ENCODE measurements around the gene GAB3. TPM values are rescaled to one million over a fixed set of nuclear protein-coding genes. Genes with fewer than 3 reads are reported as not detected.

GAB3 gene
- total and polyA plus RNA-seq, 4 experiments from 2014 or later = 3.2 to 15.6 (median 10.2) TPM

DNA sequence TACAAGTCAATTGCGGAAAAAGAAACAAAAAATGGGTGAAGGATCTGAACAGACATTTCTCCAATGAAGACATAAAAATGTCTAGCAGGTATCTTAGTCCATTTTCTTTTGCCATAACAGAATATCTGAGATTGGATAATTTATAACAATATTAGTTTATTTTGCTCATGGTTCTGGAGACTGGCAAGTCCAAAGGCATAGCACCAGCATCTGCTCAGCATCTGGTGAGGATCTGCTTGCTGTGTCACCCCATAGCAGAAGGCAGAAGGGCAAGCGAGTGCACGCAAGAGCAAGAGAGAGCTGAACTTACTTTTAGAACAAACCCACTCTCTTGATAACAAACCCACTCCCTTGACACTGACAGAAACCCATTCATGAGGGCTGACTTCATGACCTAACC, 29.7 kb downstream of the GAB3 start:
- Histone ChIP-seq H3K27ac (ENCODE audit: low read depth, low read length) (no peak overlapping the region), H3K9me3 (ENCODE audit: control insufficient read depth in 1 of 2, low read length in 2 of 2) (no peaks in the 10 kb centered on the region), H3K27me3 (ENCODE audit: insufficient read depth, low read length) (no peaks in the 10 kb centered on the region), H3K36me3 (ENCODE audit: insufficient read depth, low read length) (no peaks in the 10 kb centered on the region), H3K4me3 (ENCODE audit: low read length in 2 of 2) (no peak overlapping the region), H3K4me1 (ENCODE audit: insufficient read depth, low read length) (peaks cover 79% of the 10 kb centered on the region)
- Mint-ChIP-seq H3K27me3 (no peaks in the 10 kb centered on the region), H3K4me3 (no peak overlapping the region), H3K9me3 (no peaks in the 10 kb centered on the region), H3K36me3 (no peaks in the 10 kb centered on the region), H3K4me1 (peaks cover 55 to 79% (median 68%) of the 10 kb centered on the region in 4 donors), H3K27ac (peak overlapping the region in 2 of 7 donors; percentile 42 to 45)
- CTCF ChIA-PET (ENCODE audit: partially characterized antibody) = interaction anchor here (5.3 kb wide), 1 partner anchor 28 kb away, joined by 78 read pairs; the partner anchor contains the start of gene GAB3
- DNase-seq = no peak
- POLR2A ChIA-PET (ENCODE audit: partially characterized antibody) = no interaction called here
- intact Hi-C loops (cut with micrococcal nuclease) = no loop called here

DNA sequence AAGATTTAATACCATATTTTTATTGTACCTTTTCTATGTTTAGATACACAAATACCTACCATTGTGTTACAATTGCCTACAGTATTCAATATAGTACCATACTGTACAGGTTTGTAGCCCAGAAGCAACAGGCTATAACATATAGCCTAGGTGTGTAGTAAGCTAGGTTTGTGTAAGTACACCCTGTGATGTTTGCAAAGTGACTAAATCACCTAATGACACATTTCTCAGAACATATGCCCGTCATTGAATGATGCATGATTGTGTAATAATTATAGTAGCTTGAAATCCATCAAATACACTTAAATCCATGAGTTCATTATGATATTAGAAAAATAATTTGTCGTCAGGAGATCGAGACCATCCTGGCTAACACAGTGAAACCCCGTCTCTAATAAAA, 30.8 kb downstream of the GAB3 start:
- Histone ChIP-seq H3K27me3 (ENCODE audit: insufficient read depth, low read length) (no peaks in the 10 kb centered on the region), H3K9me3 (ENCODE audit: control insufficient read depth in 1 of 2, low read length in 2 of 2) (no peaks in the 10 kb centered on the region), H3K27ac (ENCODE audit: low read depth, low read length) (no peak overlapping the region), H3K4me1 (ENCODE audit: insufficient read depth, low read length) (peaks cover 75% of the 10 kb centered on the region), H3K36me3 (ENCODE audit: insufficient read depth, low read length) (no peaks in the 10 kb centered on the region), H3K4me3 (ENCODE audit: low read length in 2 of 2) (no peak overlapping the region)
- H3K36me3 Mint-ChIP-seq = peaks cover 0 to 2% of the 10 kb centered on the region in 2 donors
- POLR2A ChIA-PET (ENCODE audit: partially characterized antibody) = interaction anchor here (0.7 to 4.8 kb wide), 4 partner anchors 12 to 29 kb away, joined by 3 to 51 read pairs (median 28); partner anchors contain the start of gene GAB3
- H3K27ac Mint-ChIP-seq = peak overlapping the region in 2 of 7 donors; percentile 81 to 89
- H3K27me3 Mint-ChIP-seq = no peaks in the 10 kb centered on the region
- CTCF ChIA-PET (ENCODE audit: partially characterized antibody) = interaction anchor here (4.7 to 5.3 kb wide), 2 partner anchors 12 to 29 kb away, joined by 29 to 78 read pairs; partner anchors contain the start of gene GAB3
- H3K4me3 Mint-ChIP-seq = no peak overlapping the region
- peaks cover 50 to 72% (median 59%) of the 10 kb centered on the region in 4 donors for H3K4me1 Mint-ChIP-seq
- intact Hi-C loops (cut with micrococcal nuclease) = no loop called here
- no peaks in the 10 kb centered on the region for H3K9me3 Mint-ChIP-seq
- no peak for DNase-seq

DNA sequence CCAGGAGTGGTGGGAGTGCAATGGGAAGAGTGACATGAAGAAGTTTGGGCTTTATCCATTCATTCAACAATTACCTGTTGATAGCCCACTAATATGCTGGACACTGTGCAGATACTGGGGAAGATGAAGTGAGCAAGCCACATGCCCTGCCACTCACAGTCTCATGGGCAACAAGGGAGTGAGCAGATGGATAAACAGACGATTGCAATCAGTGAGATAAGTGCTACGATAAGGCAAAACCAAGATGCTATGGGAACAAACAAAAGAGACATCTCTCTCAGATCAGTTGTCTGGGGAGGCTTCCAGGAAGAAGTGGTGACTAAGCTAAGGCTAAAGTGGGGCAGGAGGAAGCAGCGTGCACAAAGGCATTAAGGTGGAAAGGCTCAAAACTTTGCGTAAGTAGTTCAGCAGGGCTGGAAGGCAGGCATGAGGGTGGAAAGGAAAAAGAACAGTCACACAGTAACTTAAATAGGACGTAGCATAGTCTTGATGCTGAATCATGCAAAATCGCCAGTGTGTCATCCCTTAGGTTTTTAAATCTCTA, 31.7 kb downstream of the GAB3 start:
- no peaks in the 10 kb centered on the region for H3K27me3 Mint-ChIP-seq
- H3K36me3 ChIP-seq (ENCODE audit: insufficient read depth, low read length) = no peaks in the 10 kb centered on the region
- H3K36me3 Mint-ChIP-seq = peaks cover 0 to 4% of the 10 kb centered on the region in 2 donors
- POLR2A ChIA-PET (ENCODE audit: partially characterized antibody) = interaction anchor here (0.6 to 4.8 kb wide), 7 partner anchors 13 to 59 kb away, joined by 3 to 51 read pairs (median 7); partner anchors contain the start of genes DKC1 and GAB3
- H3K27ac Mint-ChIP-seq = peak overlapping the region; percentile 78 to 96 (median 90)
- CTCF ChIA-PET (ENCODE audit: partially characterized antibody) = interaction anchor here (1.6 to 5.3 kb wide), 5 partner anchors 9 to 30 kb away, joined by 4 to 78 read pairs (median 17); partner anchors contain the start of gene GAB3
- H3K4me3 ChIP-seq (ENCODE audit: low read length in 2 of 2) = no peak overlapping the region
- H3K4me3 Mint-ChIP-seq = peak overlapping the region in 7 of 8 donors; percentile 62 to 81 (median 67)
- no peaks in the 10 kb centered on the region for H3K27me3 ChIP-seq (ENCODE audit: insufficient read depth, low read length)
- H3K4me1 Mint-ChIP-seq = peaks cover 46 to 69% (median 56%) of the 10 kb centered on the region in 4 donors
- H3K9me3 Mint-ChIP-seq = no peaks in the 10 kb centered on the region
- intact Hi-C loops (cut with micrococcal nuclease) = loop anchor here (1.0 kb wide), 1 partner anchor 15 kb away; no protein-coding TSS in a partner anchor
- peaks cover 74% of the 10 kb centered on the region for H3K4me1 ChIP-seq (ENCODE audit: insufficient read depth, low read length)
- DNase-seq = peak; percentile 32 to 75 (median 52)
- no peaks in the 10 kb centered on the region for H3K9me3 ChIP-seq (ENCODE audit: control insufficient read depth in 1 of 2, low read length in 2 of 2)
- H3K27ac ChIP-seq (ENCODE audit: low read depth, low read length) = peak overlapping the region; percentile 68

DNA sequence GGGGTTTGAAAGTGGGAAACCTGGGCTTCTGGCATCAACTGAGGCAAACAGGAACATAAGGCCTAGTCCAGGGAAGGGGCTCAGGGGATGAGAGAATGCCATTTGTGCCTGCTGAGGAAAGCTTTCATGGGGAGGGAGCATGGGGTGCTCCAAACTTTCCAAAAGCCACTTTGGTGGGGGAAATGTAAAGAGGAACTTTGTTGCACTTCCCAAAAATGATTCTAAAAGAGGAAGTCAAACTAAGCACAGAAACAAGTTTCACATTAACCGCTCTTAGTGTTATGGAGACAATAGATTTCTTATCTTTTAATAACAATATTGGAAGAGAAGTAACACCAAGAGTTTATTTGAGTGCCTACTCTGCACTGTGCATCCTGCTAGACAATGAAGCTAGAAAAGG, 32.3 kb downstream of the GAB3 start:
- no peaks in the 10 kb centered on the region for H3K27me3 Mint-ChIP-seq
- H3K4me3 Mint-ChIP-seq = peak overlapping the region in 7 of 8 donors; percentile 62 to 81 (median 69)
- peaks cover 46 to 66% (median 55%) of the 10 kb centered on the region in 4 donors for H3K4me1 Mint-ChIP-seq
- intact Hi-C loops (cut with micrococcal nuclease) = loop anchor here (1.0 kb wide), 1 partner anchor 16 kb away; no protein-coding TSS in a partner anchor
- Histone ChIP-seq H3K27ac (ENCODE audit: low read depth, low read length) (peak overlapping the region; percentile 68), H3K4me1 (ENCODE audit: insufficient read depth, low read length) (peaks cover 78% of the 10 kb centered on the region), H3K4me3 (ENCODE audit: low read length in 2 of 2) (peak overlapping the region in 1 of 2 donors; percentile 42), H3K36me3 (ENCODE audit: insufficient read depth, low read length) (no peaks in the 10 kb centered on the region), H3K9me3 (ENCODE audit: control insufficient read depth in 1 of 2, low read length in 2 of 2) (no peaks in the 10 kb centered on the region), H3K27me3 (ENCODE audit: insufficient read depth, low read length) (no peaks in the 10 kb centered on the region)
- H3K27ac Mint-ChIP-seq = peak overlapping the region; percentile 78 to 96 (median 90)
- H3K36me3 Mint-ChIP-seq = peaks cover 0 to 4% of the 10 kb centered on the region in 2 donors
- no peaks in the 10 kb centered on the region for H3K9me3 Mint-ChIP-seq
- DNase-seq = no peak
- ChIA-PET CTCF (ENCODE audit: partially characterized antibody) (interaction anchor here (1.6 to 5.3 kb wide), 5 partner anchors 9 to 30 kb away, joined by 4 to 78 read pairs (median 17); partner anchors contain the start of gene GAB3), POLR2A (ENCODE audit: partially characterized antibody) (interaction anchor here (0.6 to 4.8 kb wide), 6 partner anchors 14 to 60 kb away, joined by 3 to 51 read pairs (median 11); partner anchors contain the start of genes DKC1 and GAB3)

DNA sequence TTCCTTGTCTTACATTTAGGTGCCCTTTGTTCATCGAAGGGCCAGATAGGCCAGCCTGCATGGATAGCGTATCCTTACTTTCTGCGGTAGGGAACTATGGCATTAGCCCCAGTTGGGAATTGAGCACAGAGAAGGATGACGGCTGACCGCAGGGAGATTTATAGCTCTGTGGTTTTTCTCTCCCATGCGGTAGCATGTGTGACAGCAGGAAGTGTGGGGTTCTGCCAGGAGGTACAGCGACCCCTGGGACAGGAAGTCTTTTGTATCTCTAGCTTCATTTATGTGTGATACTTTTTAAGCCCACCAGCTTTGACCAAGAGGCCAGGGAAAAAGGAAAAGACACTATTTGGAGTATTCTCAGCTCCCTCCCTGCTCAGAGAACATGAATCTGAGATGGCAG, 33.1 kb downstream of the GAB3 start:
- Histone ChIP-seq H3K27ac (ENCODE audit: low read depth, low read length) (peak overlapping the region; percentile 68), H3K9me3 (ENCODE audit: control insufficient read depth in 1 of 2, low read length in 2 of 2) (no peaks in the 10 kb centered on the region), H3K4me1 (ENCODE audit: insufficient read depth, low read length) (peaks cover 80% of the 10 kb centered on the region), H3K36me3 (ENCODE audit: insufficient read depth, low read length) (no peaks in the 10 kb centered on the region), H3K4me3 (ENCODE audit: low read length in 2 of 2) (no peak overlapping the region), H3K27me3 (ENCODE audit: insufficient read depth, low read length) (no peaks in the 10 kb centered on the region)
- Mint-ChIP-seq H3K4me3 (peak overlapping the region; percentile 39 to 81 (median 64)), H3K27ac (peak overlapping the region; percentile 78 to 95 (median 90)), H3K36me3 (peaks cover 0 to 4% of the 10 kb centered on the region in 2 donors), H3K27me3 (no peaks in the 10 kb centered on the region), H3K4me1 (peaks cover 47 to 66% (median 54%) of the 10 kb centered on the region in 4 donors), H3K9me3 (no peaks in the 10 kb centered on the region)
- intact Hi-C loops (cut with micrococcal nuclease) = no loop called here
- peak in 4 of 5 donors; percentile 23 to 44 (median 30) for DNase-seq
- ChIA-PET CTCF (ENCODE audit: partially characterized antibody) (interaction anchor here (1.6 to 5.3 kb wide), 6 partner anchors 8 to 31 kb away, joined by 4 to 78 read pairs (median 12); partner anchors contain the start of gene GAB3), POLR2A (ENCODE audit: partially characterized antibody) (interaction anchor here (0.9 to 4.8 kb wide), 4 partner anchors 14 to 45 kb away, joined by 3 to 51 read pairs (median 32); partner anchors contain the start of genes DKC1 and GAB3)

DNA sequence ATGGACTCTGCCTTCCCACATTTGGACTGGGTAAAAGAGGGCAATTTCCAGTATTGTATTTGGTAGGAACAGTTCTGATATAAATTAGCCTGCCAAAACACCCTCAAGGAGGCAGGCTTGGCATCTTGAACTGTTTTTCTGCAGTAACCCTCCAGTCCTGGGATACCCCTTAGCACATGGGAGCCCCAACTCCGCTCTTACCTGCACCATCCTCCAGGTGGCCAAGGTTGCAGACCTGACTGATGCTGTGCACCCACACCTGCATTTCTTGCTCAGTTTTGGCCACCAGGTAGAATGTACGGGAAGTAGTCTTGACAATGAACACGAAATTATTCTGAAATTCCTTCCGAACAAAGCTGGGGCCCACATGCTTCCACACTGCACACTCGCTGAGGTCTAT, 35.1 kb downstream of the GAB3 start:
- Histone ChIP-seq H3K9me3 (ENCODE audit: control insufficient read depth in 1 of 2, low read length in 2 of 2) (no peaks in the 10 kb centered on the region), H3K4me1 (ENCODE audit: insufficient read depth, low read length) (peaks cover 88% of the 10 kb centered on the region), H3K36me3 (ENCODE audit: insufficient read depth, low read length) (no peaks in the 10 kb centered on the region), H3K27ac (ENCODE audit: low read depth, low read length) (no peak overlapping the region), H3K27me3 (ENCODE audit: insufficient read depth, low read length) (no peaks in the 10 kb centered on the region), H3K4me3 (ENCODE audit: low read length in 2 of 2) (no peak overlapping the region)
- ChIA-PET CTCF (ENCODE audit: partially characterized antibody) (interaction anchor here (1.4 to 5.3 kb wide), 5 partner anchors 10 to 33 kb away, joined by 3 to 78 read pairs (median 6); partner anchors contain the start of gene GAB3), POLR2A (ENCODE audit: partially characterized antibody) (interaction anchor here (4.6 to 4.8 kb wide), 2 partner anchors 16 to 33 kb away, joined by 49 to 51 read pairs; partner anchors contain the start of gene GAB3)
- H3K9me3 Mint-ChIP-seq = no peaks in the 10 kb centered on the region
- H3K36me3 Mint-ChIP-seq = peaks cover 3 to 19% of the 10 kb centered on the region in 2 donors
- no peak overlapping the region for H3K4me3 Mint-ChIP-seq
- peaks cover 44 to 72% (median 62%) of the 10 kb centered on the region in 4 donors for H3K4me1 Mint-ChIP-seq
- intact Hi-C loops (cut with micrococcal nuclease) = loop anchor here (1.0 to 2.0 kb wide), 2 partner anchors 32 to 125 kb away; no protein-coding TSS in a partner anchor
- no peaks in the 10 kb centered on the region for H3K27me3 Mint-ChIP-seq
- H3K27ac Mint-ChIP-seq = peak overlapping the region in 1 of 7 donors; percentile 48
- no peak for DNase-seq

DNA sequence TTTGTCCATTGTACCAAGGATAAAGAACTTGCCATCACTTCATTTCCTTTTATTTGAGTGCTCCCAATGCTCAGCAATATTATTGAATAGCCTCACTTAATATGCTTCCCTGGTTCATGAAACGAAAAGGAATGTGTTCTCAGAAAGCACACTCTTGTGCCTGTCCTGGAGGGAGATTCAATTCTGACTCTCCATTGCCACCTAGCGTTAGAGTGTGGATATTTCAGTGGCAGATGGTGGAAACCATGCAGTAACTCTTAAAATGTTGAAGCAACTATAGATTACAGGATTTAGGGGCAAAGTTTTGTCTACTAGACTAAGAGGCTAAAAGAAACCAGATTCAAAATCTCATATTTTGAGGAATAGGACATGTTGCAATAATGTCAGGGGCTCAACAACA, 36.0 kb downstream of the GAB3 start:
- ChIA-PET POLR2A (ENCODE audit: partially characterized antibody) (no interaction called here), CTCF (ENCODE audit: partially characterized antibody) (no interaction called here)
- Histone ChIP-seq H3K4me1 (ENCODE audit: insufficient read depth, low read length) (peaks cover 81% of the 10 kb centered on the region), H3K27me3 (ENCODE audit: insufficient read depth, low read length) (no peaks in the 10 kb centered on the region), H3K27ac (ENCODE audit: low read depth, low read length) (no peak overlapping the region), H3K36me3 (ENCODE audit: insufficient read depth, low read length) (no peaks in the 10 kb centered on the region), H3K4me3 (ENCODE audit: low read length in 2 of 2) (no peak overlapping the region), H3K9me3 (ENCODE audit: control insufficient read depth in 1 of 2, low read length in 2 of 2) (no peaks in the 10 kb centered on the region)
- H3K36me3 Mint-ChIP-seq = peaks cover 3 to 22% of the 10 kb centered on the region in 2 donors
- no peaks in the 10 kb centered on the region for H3K27me3 Mint-ChIP-seq
- peak overlapping the region in 1 of 8 donors; percentile 32 for H3K4me3 Mint-ChIP-seq
- H3K9me3 Mint-ChIP-seq = no peaks in the 10 kb centered on the region
- intact Hi-C loops (cut with micrococcal nuclease) = loop anchor here (1.0 to 2.0 kb wide), 2 partner anchors 33 to 126 kb away; no protein-coding TSS in a partner anchor
- DNase-seq = peak; percentile 56 to 61 (median 57)
- peaks cover 46 to 70% (median 61%) of the 10 kb centered on the region in 4 donors for H3K4me1 Mint-ChIP-seq
- peak overlapping the region in 4 of 7 donors; percentile 3 to 82 (median 42) for H3K27ac Mint-ChIP-seq

Data from CD4-positive, alpha-beta memory T cell (primary cell).